HG02678 (cell line): ENCODE results near the gene C19orf73.

Experiments
- ATAC-seq: cut with Tn5 transposase; IDR thresholded peaks from one replicate; pipeline ENCODE4 v1.9.1; 2021; ENCODE audit warnings: mild to moderate bottlenecking, moderate library complexity; ENCODE audit not compliant: unreplicated experiment

The C19orf73 gene

GRCh38 chr19:49118565-49119410 lies at the start of gene C19orf73:
C19orf73 (minus strand) TSS chr19:49119143; CDS start chr19:49119022, 121 bp downstream.
- ATAC-seq: peak; percentile 77

- ATAC-seq: no peak
Measured at GRCh38 chr19:49168421-49168820, 49.5 kb upstream of the C19orf73 start.

GRCh38 chr19:49167857-49168409 lies 49.0 kb upstream of the C19orf73 start:
- ATAC-seq: no peak

- ATAC-seq: no peak
Measured at GRCh38 chr19:49165865-49166301, 46.9 kb upstream of the C19orf73 start.

GRCh38 chr19:49165111-49165750 lies 46.3 kb upstream of the C19orf73 start:
- no peak for ATAC-seq

GRCh38 chr19:49161987-49162386 lies 43.0 kb upstream of the C19orf73 start:
- no peak for ATAC-seq

GRCh38 chr19:49160450-49161189 lies 41.7 kb upstream of the C19orf73 start:
- no peak for ATAC-seq

GRCh38 chr19:49157445-49158224 lies 38.7 kb upstream of the C19orf73 start, which contains the start of gene TRPM4:
TRPM4 (plus strand) TSS chr19:49157792; CDS start chr19:49157867, 75 bp downstream.
- no peak for ATAC-seq

GRCh38 chr19:49155820-49156346 lies 36.9 kb upstream of the C19orf73 start:
- ATAC-seq: no peak

GRCh38 chr19:49155005-49155819 lies 36.3 kb upstream of the C19orf73 start, which contains the start of gene HRC:
HRC (minus strand) TSS chr19:49155396; CDS start chr19:49155237, 159 bp downstream.
- no peak for ATAC-seq

- ATAC-seq: no peak
Measured at GRCh38 chr19:49154279-49154678, 35.3 kb upstream of the C19orf73 start.

- ATAC-seq: no peak
Measured at GRCh38 chr19:49153167-49153809, 34.3 kb upstream of the C19orf73 start.

GRCh38 chr19:49152119-49152550 lies 33.2 kb upstream of the C19orf73 start:
- ATAC-seq: no peak

- no peak for ATAC-seq
Measured at GRCh38 chr19:49151267-49152118, 32.5 kb upstream of the C19orf73 start.

- no peak for ATAC-seq
Measured at GRCh38 chr19:49150944-49151243, 32.0 kb upstream of the C19orf73 start.

GRCh38 chr19:49150106-49150943 lies 31.4 kb upstream of the C19orf73 start:
- ATAC-seq: no peak

- ATAC-seq: no peak
Measured at GRCh38 chr19:49149652-49150105, 30.7 kb upstream of the C19orf73 start.
